LNCAP (cell line): ENCODE measurements around the gene ABHD17B.

Experiments
- TF ChIP-seq, protein P1 (sequence below): fragments of 450-650 bp; IDR thresholded peaks from 2 replicates; pipeline ENCODE4 v1.5.1; 2017; ENCODE audit warnings: mild to moderate bottlenecking

Gene ABHD17B

GRCh38 chr9:71895117-71895516, 15.9 kb downstream of the ABHD17B start:
- TF ChIP-seq, protein P1, sequence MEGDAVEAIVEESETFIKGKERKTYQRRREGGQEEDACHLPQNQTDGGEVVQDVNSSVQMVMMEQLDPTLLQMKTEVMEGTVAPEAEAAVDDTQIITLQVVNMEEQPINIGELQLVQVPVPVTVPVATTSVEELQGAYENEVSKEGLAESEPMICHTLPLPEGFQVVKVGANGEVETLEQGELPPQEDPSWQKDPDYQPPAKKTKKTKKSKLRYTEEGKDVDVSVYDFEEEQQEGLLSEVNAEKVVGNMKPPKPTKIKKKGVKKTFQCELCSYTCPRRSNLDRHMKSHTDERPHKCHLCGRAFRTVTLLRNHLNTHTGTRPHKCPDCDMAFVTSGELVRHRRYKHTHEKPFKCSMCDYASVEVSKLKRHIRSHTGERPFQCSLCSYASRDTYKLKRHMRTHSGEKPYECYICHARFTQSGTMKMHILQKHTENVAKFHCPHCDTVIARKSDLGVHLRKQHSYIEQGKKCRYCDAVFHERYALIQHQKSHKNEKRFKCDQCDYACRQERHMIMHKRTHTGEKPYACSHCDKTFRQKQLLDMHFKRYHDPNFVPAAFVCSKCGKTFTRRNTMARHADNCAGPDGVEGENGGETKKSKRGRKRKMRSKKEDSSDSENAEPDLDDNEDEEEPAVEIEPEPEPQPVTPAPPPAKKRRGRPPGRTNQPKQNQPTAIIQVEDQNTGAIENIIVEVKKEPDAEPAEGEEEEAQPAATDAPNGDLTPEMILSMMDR: no peak

GRCh38 chr9:71891557-71892189, 19.3 kb downstream of the ABHD17B start:
- TF ChIP-seq, protein P1: no peak

- TF ChIP-seq, protein P1: no peak
Observed at GRCh38 chr9:71890042-71890679, 20.8 kb downstream of the ABHD17B start.

GRCh38 chr9:71887362-71887761, 23.6 kb downstream of the ABHD17B start:
- TF ChIP-seq, protein P1: no peak

GRCh38 chr9:71886541-71886940, 24.5 kb downstream of the ABHD17B start:
- TF ChIP-seq, protein P1: no peak

DNA sequence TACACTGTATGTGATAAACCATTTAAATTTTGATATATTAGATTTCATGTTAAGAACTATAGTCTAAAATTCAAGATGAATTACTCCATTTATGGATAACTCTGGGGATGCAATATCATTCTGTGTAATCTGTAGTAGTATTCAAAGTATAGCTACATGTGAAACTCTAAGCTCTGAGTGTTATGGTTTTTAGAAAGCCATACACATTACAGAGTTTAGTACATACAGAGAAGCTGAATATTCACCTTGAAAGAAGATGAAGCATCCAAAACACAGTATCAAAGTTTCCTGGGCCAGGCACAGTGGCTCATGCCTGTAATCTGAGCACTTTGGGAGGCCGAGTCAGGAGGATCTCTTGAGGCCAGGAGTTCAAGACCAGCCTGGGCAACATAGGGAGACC, 25.0 kb downstream of the ABHD17B start:
- TF ChIP-seq, protein P1: no peak

DNA sequence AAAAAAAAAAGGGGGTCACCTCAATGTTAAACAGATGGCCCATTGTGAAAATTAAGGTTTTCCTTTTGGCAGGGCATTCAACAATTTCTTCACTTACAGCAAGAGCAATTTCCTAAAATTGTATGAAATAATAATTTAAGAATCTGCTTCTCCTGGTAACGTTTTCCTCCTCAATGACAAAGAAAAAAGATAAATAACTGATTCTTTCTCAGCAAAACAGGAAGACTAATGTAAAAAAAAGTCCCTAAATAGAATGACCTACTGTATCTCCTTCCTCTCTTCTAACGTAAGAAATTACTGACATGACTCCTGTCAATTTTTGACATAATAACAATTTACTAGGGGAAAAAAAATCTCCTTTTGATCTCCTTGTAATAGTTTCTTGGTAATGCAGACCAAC, 25.5 kb downstream of the ABHD17B start:
- TF ChIP-seq, protein P1: no peak
